WTC11 (cell line): ENCODE measurements around the gene ING5. TPM values are rescaled to one million over a fixed set of nuclear protein-coding genes. Genes with fewer than 3 reads are reported as not detected.

Experiments
- ATAC-seq: fragments of 200-7000 bp; cut with Tn5 transposase; 2 replicates; pipeline ENCODE4 v1.10.0; 2021; ENCODE audit warnings: mild to moderate bottlenecking, moderate library complexity
- CTCF ChIA-PET: fragments of 300-600 bp; sonication (Branson Sonifier 250); formaldehyde crosslinking; loops from one replicate; lab custom pipeline; 2021; ENCODE audit warnings: antibody characterized with exemption; lab: Charles Lee
- POLR2A ChIA-PET: fragments of 350-600 bp; sonication (Branson Sonifier 250); formaldehyde crosslinking; loops from one replicate; lab custom pipeline; 2021; ENCODE audit warnings: antibody characterized with exemption; lab: Charles Lee
- DNase-seq: peaks from one replicate; pipeline ENCODE4 v3.0.0; 2021; ENCODE audit warnings: low spot score
- H3K27ac Mint-ChIP-seq: 2 replicates; pipeline ENCODE4 v1.8.0; 2021; ENCODE audit warnings: mixed read lengths
- H3K27me3 Mint-ChIP-seq: 2 replicates; pipeline ENCODE4 v1.8.0; 2021; ENCODE audit warnings: low read depth, mild to moderate bottlenecking, moderate library complexity, mixed read lengths
- H3K36me3 Mint-ChIP-seq: 2 replicates; pipeline ENCODE4 v1.8.0; 2021; ENCODE audit warnings: mixed read lengths
- H3K4me1 Mint-ChIP-seq: 2 replicates; pipeline ENCODE4 v1.8.0; 2022; ENCODE audit warnings: mixed read lengths
- H3K4me3 Mint-ChIP-seq: 2 replicates; pipeline ENCODE4 v1.8.0; 2021; ENCODE audit warnings: mild to moderate bottlenecking, moderate library complexity, mixed read lengths
- H3K9me3 Mint-ChIP-seq: 2 replicates; pipeline ENCODE4 v1.8.0; 2021; ENCODE audit warnings: mixed read lengths
- AFF4 ChIP-seq: sonication (generic); formaldehyde crosslinking; IDR thresholded peaks from 2 replicates; pipeline ENCODE4 v1.8.1; 2023; ENCODE audit warnings: mild to moderate bottlenecking, missing genetic modification reagents, borderline replicate concordance
- ATF1 ChIP-seq: sonication (generic); formaldehyde crosslinking; IDR thresholded peaks from 2 replicates; pipeline ENCODE4 v1.8.1; 2023; ENCODE audit warnings: mild to moderate bottlenecking, moderate library complexity, missing genetic modification reagents
- CTCF ChIP-seq: fragments of 200-600 bp; IDR thresholded peaks from 2 replicates; pipeline ENCODE4 v1.8.0; 2022; ENCODE audit warnings: antibody characterized with exemption
- E2F5 ChIP-seq: sonication (generic); formaldehyde crosslinking; IDR thresholded peaks from 2 replicates; pipeline ENCODE4 v1.8.1; 2022; ENCODE audit warnings: mild to moderate bottlenecking, moderate library complexity, missing genetic modification reagents
- ELF4 ChIP-seq: sonication (generic); formaldehyde crosslinking; IDR thresholded peaks from 2 replicates; pipeline ENCODE4 v1.8.1; 2022; ENCODE audit warnings: low read depth, mild to moderate bottlenecking, moderate library complexity, missing genetic modification reagents
- ESRRA ChIP-seq: sonication (generic); formaldehyde crosslinking; IDR thresholded peaks from 2 replicates; pipeline ENCODE4 v1.8.1; 2022; ENCODE audit warnings: mild to moderate bottlenecking, missing genetic modification reagents, borderline replicate concordance
- ETV6 ChIP-seq: sonication (generic); formaldehyde crosslinking; IDR thresholded peaks from 2 replicates; pipeline ENCODE4 v1.8.1; 2022; ENCODE audit warnings: mild to moderate bottlenecking, missing genetic modification reagents
- HMGXB4 ChIP-seq: sonication (generic); formaldehyde crosslinking; IDR thresholded peaks from 2 replicates; pipeline ENCODE4 v1.8.1; 2023; ENCODE audit warnings: mild to moderate bottlenecking, moderate library complexity, missing genetic modification reagents
- MAX ChIP-seq: sonication (generic); formaldehyde crosslinking; IDR thresholded peaks from 2 replicates; pipeline ENCODE4 v1.8.0; 2022; ENCODE audit warnings: mild to moderate bottlenecking, missing genetic modification reagents
- MXD4 ChIP-seq: fragments of 250-450 bp; sonication (Bioruptor Pico); IDR thresholded peaks from 2 replicates; pipeline ENCODE4 v1.8.0; 2021; ENCODE audit warnings: mild to moderate bottlenecking, moderate library complexity, borderline replicate concordance
- NFE2L1 ChIP-seq: sonication (generic); formaldehyde crosslinking; IDR thresholded peaks from 2 replicates; pipeline ENCODE4 v1.8.1; 2023; ENCODE audit warnings: missing genetic modification reagents
- OVOL2 ChIP-seq: fragments of 250-450 bp; sonication (Bioruptor Pico); IDR thresholded peaks from 2 replicates; pipeline ENCODE4 v1.9.0; 2021; ENCODE audit warnings: mild to moderate bottlenecking, borderline replicate concordance
- ZNF219 ChIP-seq: sonication (generic); formaldehyde crosslinking; IDR thresholded peaks from 2 replicates; pipeline ENCODE4 v1.8.0; 2023; ENCODE audit warnings: missing genetic modification reagents, mild to moderate bottlenecking, borderline replicate concordance
- ZNF232 ChIP-seq: sonication (generic); formaldehyde crosslinking; IDR thresholded peaks from 2 replicates; pipeline ENCODE4 v1.8.0; 2022; ENCODE audit warnings: mild to moderate bottlenecking, missing genetic modification reagents
- ZNF263 ChIP-seq: sonication (generic); formaldehyde crosslinking; IDR thresholded peaks from 2 replicates; pipeline ENCODE4 v1.8.1; 2022; ENCODE audit warnings: low read depth, mild to moderate bottlenecking, moderate library complexity, missing genetic modification reagents
- ZNF532 ChIP-seq: fragments of 250-450 bp; sonication (Bioruptor Pico); IDR thresholded peaks from 2 replicates; pipeline ENCODE4 v1.9.0; 2021; ENCODE audit warnings: mild to moderate bottlenecking, borderline replicate concordance
- ZSCAN18 ChIP-seq: fragments of 250-450 bp; sonication (Bioruptor Pico); IDR thresholded peaks from 2 replicates; pipeline ENCODE4 v2.1.2; 2022; ENCODE audit warnings: mild to moderate bottlenecking, moderate library complexity
- total RNA-seq: library from RNA; stranded (reverse); gene quantifications from 3 replicates; pipeline ENCODE4 v1.2.3, GENCODE V29; 2021

ING5 gene
- total RNA-seq, 1 experiment from 2014 or later, result 43.1 TPM

GRCh38 chr2:241741016-241741415 lies 39.2 kb downstream of the ING5 start (continued):
- TF ChIP-seq CTCF, result no peak
- TF ChIP-seq ETV6 (CRISPR knock-in tag), result no peak
- TF ChIP-seq OVOL2 (CRISPR knock-in tag), result no peak
- no peak for TF ChIP-seq MXD4 (CRISPR knock-in tag)
- no peak for TF ChIP-seq ZSCAN18 (CRISPR knock-in tag)

GRCh38 chr2:241742320-241742939 lies 40.6 kb downstream of the ING5 start:
- no peaks in the 10 kb centered on the region for H3K27me3 Mint-ChIP-seq
- ATAC-seq (no peak), DNase-seq (no peak)
- H3K4me3 Mint-ChIP-seq, result no peak overlapping the region
- POLR2A ChIA-PET, result no interaction called here
- no peaks in the 10 kb centered on the region for H3K4me1 Mint-ChIP-seq
- TF ChIP-seq ZSCAN18 (CRISPR knock-in tag) (no peak), ZNF232 (CRISPR knock-in tag) (no peak), NFE2L1 (CRISPR knock-in tag) (no peak), AFF4 (CRISPR knock-in tag) (no peak), MAX (CRISPR knock-in tag) (no peak), ESRRA (CRISPR knock-in tag) (no peak), ZNF532 (CRISPR knock-in tag) (no peak), ELF4 (CRISPR knock-in tag) (no peak), HMGXB4 (CRISPR knock-in tag) (no peak), OVOL2 (CRISPR knock-in tag) (no peak), ZNF219 (CRISPR knock-in tag) (no peak), ZNF263 (CRISPR knock-in tag) (no peak), ATF1 (CRISPR knock-in tag) (no peak), E2F5 (no peak)
- CTCF ChIA-PET, result interaction anchor here (0.6 kb wide), 1 partner anchor 21 kb away, joined by 3 read pairs; no protein-coding TSS in a partner anchor
- no peak overlapping the region for H3K27ac Mint-ChIP-seq
- peaks cover 9% of the 10 kb centered on the region for H3K36me3 Mint-ChIP-seq
- H3K9me3 Mint-ChIP-seq, result peaks cover 5% of the 10 kb centered on the region; the same call in 1 of the 2 replicates
